ENCODE data around the gene EHD3. TPM values are rescaled to one million over a fixed set of nuclear protein-coding genes. Genes with fewer than 3 reads are reported as not detected.

Gene EHD3
- total and polyA plus RNA-seq, 2 of the 4 experiments (the other 2 are of a cell fraction): 29.1 to 39.8 TPM

- no peak overlapping the region for H3K18ac ChIP-seq (ENCODE audit: low read depth, low read length)
- H4K20me1 ChIP-seq (ENCODE audit: insufficient read depth, low read length): no peaks in the 10 kb centered on the region
- H3K9me3 ChIP-seq (ENCODE audit: control insufficient read depth, insufficient read depth, low read length): no peaks in the 10 kb centered on the region
- dilution Hi-C loops (cut with HindIII; ENCODE audit: low sequenced_read_pairs, unreplicated experiment) (no loop called here), in situ Hi-C loops (cut with MboI; ENCODE audit: low sequenced_read_pairs) (no loop called here), intact Hi-C loops (cut with micrococcal nuclease) (no loop called here)
- no peaks in the 10 kb centered on the region for H3K36me3 ChIP-seq (ENCODE audit: control insufficient read depth, insufficient read depth, low read length)
- TF ChIP-seq MXI1 (IDR thresholded peaks at IDR 0.05; ENCODE audit: borderline replicate concordance, low read depth, low read length) (no peak), POLR2A (IDR thresholded peaks at IDR 0.05; ENCODE audit: low read depth, low read length) (no peak), CEBPB (IDR thresholded peaks at IDR 0.05; ENCODE audit: low read depth, low read length) (no peak), CHD1 (IDR thresholded peaks at IDR 0.05; ENCODE audit: low read depth, low read length) (no peak), RAD21 (IDR thresholded peaks at IDR 0.05; ENCODE audit: low read length) (no peak), MAFK (IDR thresholded peaks at IDR 0.05; ENCODE audit: low read depth, low read length) (no peak), BHLHE40 (IDR thresholded peaks at IDR 0.05; ENCODE audit: low read depth, low read length) (no peak), SMC3 (IDR thresholded peaks at IDR 0.05; ENCODE audit: low read depth, low read length) (no peak), NFE2L2 (IDR thresholded peaks at IDR 0.05; ENCODE audit: low read depth, low read length) (no peak)
- TF ChIP-seq, protein P1, sequence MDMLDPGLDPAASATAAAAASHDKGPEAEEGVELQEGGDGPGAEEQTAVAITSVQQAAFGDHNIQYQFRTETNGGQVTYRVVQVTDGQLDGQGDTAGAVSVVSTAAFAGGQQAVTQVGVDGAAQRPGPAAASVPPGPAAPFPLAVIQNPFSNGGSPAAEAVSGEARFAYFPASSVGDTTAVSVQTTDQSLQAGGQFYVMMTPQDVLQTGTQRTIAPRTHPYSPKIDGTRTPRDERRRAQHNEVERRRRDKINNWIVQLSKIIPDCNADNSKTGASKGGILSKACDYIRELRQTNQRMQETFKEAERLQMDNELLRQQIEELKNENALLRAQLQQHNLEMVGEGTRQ (IDR thresholded peaks at IDR 0.05; ENCODE audit: low read depth, low read length): no peak
- TF ChIP-seq, protein P2, sequence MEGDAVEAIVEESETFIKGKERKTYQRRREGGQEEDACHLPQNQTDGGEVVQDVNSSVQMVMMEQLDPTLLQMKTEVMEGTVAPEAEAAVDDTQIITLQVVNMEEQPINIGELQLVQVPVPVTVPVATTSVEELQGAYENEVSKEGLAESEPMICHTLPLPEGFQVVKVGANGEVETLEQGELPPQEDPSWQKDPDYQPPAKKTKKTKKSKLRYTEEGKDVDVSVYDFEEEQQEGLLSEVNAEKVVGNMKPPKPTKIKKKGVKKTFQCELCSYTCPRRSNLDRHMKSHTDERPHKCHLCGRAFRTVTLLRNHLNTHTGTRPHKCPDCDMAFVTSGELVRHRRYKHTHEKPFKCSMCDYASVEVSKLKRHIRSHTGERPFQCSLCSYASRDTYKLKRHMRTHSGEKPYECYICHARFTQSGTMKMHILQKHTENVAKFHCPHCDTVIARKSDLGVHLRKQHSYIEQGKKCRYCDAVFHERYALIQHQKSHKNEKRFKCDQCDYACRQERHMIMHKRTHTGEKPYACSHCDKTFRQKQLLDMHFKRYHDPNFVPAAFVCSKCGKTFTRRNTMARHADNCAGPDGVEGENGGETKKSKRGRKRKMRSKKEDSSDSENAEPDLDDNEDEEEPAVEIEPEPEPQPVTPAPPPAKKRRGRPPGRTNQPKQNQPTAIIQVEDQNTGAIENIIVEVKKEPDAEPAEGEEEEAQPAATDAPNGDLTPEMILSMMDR (conservative IDR thresholded peaks at IDR 0.05; ENCODE audit: low read depth, low read length): no peak
- H4K8ac ChIP-seq (ENCODE audit: low read depth in 2 of 2, low read length in 2 of 2): no peak overlapping the region
- no peak overlapping the region for H2BK15ac ChIP-seq (ENCODE audit: low read depth, low read length)
- no CpG with 5 or more reads among the region's 7 CpGs for WGBS, 2 experiments (ENCODE audit: extremely low coverage in 2 of 2, insufficient read length in 1 of 2)
- H3K27me3 ChIP-seq (ENCODE audit: control insufficient read depth, insufficient read depth, low read length): peaks cover 40% of the 10 kb centered on the region
- H2BK120ac ChIP-seq (ENCODE audit: low read depth, low read length): no peak overlapping the region
- DNase-seq (no peak), ATAC-seq (ENCODE audit: low read depth) (no peak)
- H3K4me3 ChIP-seq (ENCODE audit: insufficient read depth, low read depth, low read length): no peak overlapping the region
- H2AFZ ChIP-seq (replicated peaks; ENCODE audit: low read length, poor library complexity): no peak overlapping the region
- no peak overlapping the region for H4K5ac ChIP-seq (ENCODE audit: low read depth, low read length)
- H3K4ac ChIP-seq (ENCODE audit: low read depth, low read length): no peak overlapping the region
- H3K4me1 ChIP-seq (ENCODE audit: control insufficient read depth, insufficient read depth, low read length): peaks cover 2% of the 10 kb centered on the region
- no peaks in the 10 kb centered on the region for H3K79me1 ChIP-seq (ENCODE audit: low read depth in 1 of 2, low read length in 2 of 2)
- POLR2A ChIA-PET (ENCODE audit: unreplicated experiment): no interaction called here
- H3K9ac ChIP-seq (ENCODE audit: low read depth, low read length): no peak overlapping the region
- H3K9me1 ChIP-seq (ENCODE audit: insufficient read depth, low read length): no peaks in the 10 kb centered on the region
- no peak overlapping the region for H3K27ac ChIP-seq (ENCODE audit: insufficient read depth, low read length)
- no peak overlapping the region for H3K14ac ChIP-seq (replicated peaks; ENCODE audit: low read depth, low read length)
- no peak overlapping the region for H2BK5ac ChIP-seq (ENCODE audit: low read depth, low read length, poor library complexity, severe bottlenecking)
- H2AK9ac ChIP-seq (replicated peaks; ENCODE audit: low read depth, low read length, poor library complexity): no peak overlapping the region
- H3K4me2 ChIP-seq (ENCODE audit: low read depth, low read length): no peak overlapping the region
- BruUV-seq (replicated peaks): no TSS peak
- H2AK5ac ChIP-seq (ENCODE audit: low read depth, low read length): no peak overlapping the region
- H3K23ac ChIP-seq (ENCODE audit: low read depth, low read length): no peak overlapping the region
- CTCF ChIA-PET: no interaction called here
- no peak overlapping the region for H4K91ac ChIP-seq (ENCODE audit: insufficient read depth, low read depth, low read length)
- no peak overlapping the region for H2BK20ac ChIP-seq (ENCODE audit: low read depth, low read length)
- H3K56ac ChIP-seq (ENCODE audit: extremely low read depth, insufficient read depth, low read length): no peak overlapping the region
These were observed 10.2 kb upstream of the EHD3 start for GRCh38 chr2:31223749-31224148.
